ENCODE measurements around the gene PCSK4. TPM values are rescaled to one million over a fixed set of nuclear protein-coding genes. Genes with fewer than 3 reads are reported as not detected.

The PCSK4 gene
- total RNA-seq, 1 donor from 2014 or later = 0.59 TPM

- no peak for DNase-seq (ENCODE audit: low read depth, low spot score)
Measured at GRCh38 chr19:1471010-1471514, 19.1 kb downstream of the PCSK4 start.

- no peak for DNase-seq (ENCODE audit: low read depth, low spot score)
Measured at GRCh38 chr19:1470305-1471009, 19.7 kb downstream of the PCSK4 start.

GRCh38 chr19:1470055-1470304, 20.2 kb downstream of the PCSK4 start:
- DNase-seq (ENCODE audit: low read depth, low spot score) = no peak

- DNase-seq (ENCODE audit: low read depth, low spot score) = no peak
Measured at GRCh38 chr19:1469255-1470054, 20.7 kb downstream of the PCSK4 start.

- no peak for DNase-seq (ENCODE audit: low read depth, low spot score)
Measured at GRCh38 chr19:1468821-1469254, 21.3 kb downstream of the PCSK4 start.

- DNase-seq (ENCODE audit: low read depth, low spot score) = no peak
Measured at GRCh38 chr19:1468274-1468820, 21.8 kb downstream of the PCSK4 start.

GRCh38 chr19:1467490-1468273, 22.5 kb downstream of the PCSK4 start:
- DNase-seq (ENCODE audit: low read depth, low spot score) = no peak

- DNase-seq (ENCODE audit: low read depth, low spot score) = no peak
Measured at GRCh38 chr19:1467215-1467489, 23.0 kb downstream of the PCSK4 start.

GRCh38 chr19:1466461-1467214, 23.5 kb downstream of the PCSK4 start:
- DNase-seq (ENCODE audit: low read depth, low spot score) = no peak

- DNase-seq (ENCODE audit: low read depth, low spot score) = no peak
Measured at GRCh38 chr19:1466018-1466460, 24.1 kb downstream of the PCSK4 start.

GRCh38 chr19:1465191-1466016, 24.7 kb downstream of the PCSK4 start:
- no peak for DNase-seq (ENCODE audit: low read depth, low spot score)

GRCh38 chr19:1461862-1462261, 28.3 kb downstream of the PCSK4 start:
- DNase-seq (ENCODE audit: low read depth, low spot score) = no peak

- no peak for DNase-seq (ENCODE audit: low read depth, low spot score)
Measured at GRCh38 chr19:1460033-1460995, 29.8 kb downstream of the PCSK4 start.

- no peak for DNase-seq (ENCODE audit: low read depth, low spot score)
Measured at GRCh38 chr19:1459479-1459878, 30.7 kb downstream of the PCSK4 start.

- DNase-seq (ENCODE audit: low read depth, low spot score) = no peak
Measured at GRCh38 chr19:1457892-1458291, 32.3 kb downstream of the PCSK4 start.

GRCh38 chr19:1457031-1457739, 33.0 kb downstream of the PCSK4 start:
- no peak for DNase-seq (ENCODE audit: low read depth, low spot score)

GRCh38 chr19:1456121-1456900, 33.8 kb downstream of the PCSK4 start:
- DNase-seq (ENCODE audit: low read depth, low spot score) = no peak
